GM19452 (cell line): ENCODE measurements around the gene HIF1A.
"Not testable (repeated sequence)": the region's sequence is repeated elsewhere in the genome, so short reads cannot be mapped to it uniquely, and the experiment has no call there.

ENCODE experiments used
- ATAC-seq: cut with Tn5 transposase; IDR thresholded peaks from one replicate; pipeline ENCODE4 v1.9.1; 2021; ENCODE audit not compliant: unreplicated experiment

HIF1A gene

GRCh38 chr14:61744238-61744637, 48.9 kb downstream of the HIF1A start:
- no peak for ATAC-seq

GRCh38 chr14:61746346-61746745, 51.0 kb downstream of the HIF1A start:
- ATAC-seq, result not testable (repeated sequence)

- ATAC-seq, result no peak
Measured at GRCh38 chr14:61746881-61747280, 51.6 kb downstream of the HIF1A start.

GRCh38 chr14:61747342-61747741, 52.0 kb downstream of the HIF1A start:
- no peak for ATAC-seq

- no peak for ATAC-seq
Measured at GRCh38 chr14:61749264-61749663, 54.0 kb downstream of the HIF1A start.

- no peak for ATAC-seq
Measured at GRCh38 chr14:61749867-61750266, 54.6 kb downstream of the HIF1A start.

GRCh38 chr14:61750708-61751474, 55.6 kb downstream of the HIF1A start:
- peak; percentile 95 for ATAC-seq

GRCh38 chr14:61751475-61751989, 56.2 kb downstream of the HIF1A start:
- no peak for ATAC-seq

- ATAC-seq, result peak; percentile 42
Measured at GRCh38 chr14:61752626-61753025, 57.3 kb downstream of the HIF1A start.

- ATAC-seq, result no peak
Measured at GRCh38 chr14:61753631-61754030, 58.3 kb downstream of the HIF1A start.

GRCh38 chr14:61754627-61755381, 59.5 kb downstream of the HIF1A start:
- ATAC-seq, result no peak

GRCh38 chr14:61755382-61755742, 60.0 kb downstream of the HIF1A start:
- ATAC-seq, result not testable (repeated sequence)

- no peak for ATAC-seq
Measured at GRCh38 chr14:61756135-61756534, 60.8 kb downstream of the HIF1A start.

- ATAC-seq, result no peak
Measured at GRCh38 chr14:61759878-61760277, 64.6 kb downstream of the HIF1A start.

GRCh38 chr14:61761557-61761956, 66.2 kb downstream of the HIF1A start:
- no peak for ATAC-seq

GRCh38 chr14:61761959-61762786, 66.9 kb downstream of the HIF1A start, which contains the start of gene SNAPC1:
SNAPC1 (plus strand) TSS chr14:61762420; CDS start chr14:61762461, 41 bp downstream.
- ATAC-seq, result peak; percentile 99

- ATAC-seq, result no peak
Measured at GRCh38 chr14:61764342-61765122, 69.2 kb downstream of the HIF1A start.

- ATAC-seq, result no peak
Measured at GRCh38 chr14:61765225-61765943, 70.1 kb downstream of the HIF1A start.

- ATAC-seq, result no peak
Measured at GRCh38 chr14:61766151-61766550, 70.8 kb downstream of the HIF1A start.

- ATAC-seq, result no peak
Measured at GRCh38 chr14:61768240-61768639, 72.9 kb downstream of the HIF1A start.
